Esophagus (tissue), 2 donors: ENCODE measurements around the gene KRT36. TPM values are rescaled to one million over a fixed set of nuclear protein-coding genes. Genes with fewer than 3 reads are reported as not detected.

Source experiments
- H3K27ac ChIP-seq, 2 donors: one replicate each; pipeline ENCODE4 v1.5.1; 2013; ENCODE audit warnings: low read depth in 2 of 2, mild to moderate bottlenecking in 2 of 2, inconsistent platforms in 1 of 2, low read length in 1 of 2, moderate library complexity in 1 of 2
- H3K27me3 ChIP-seq, 2 donors: one replicate each; pipeline ENCODE4 v1.6.1; 2013; ENCODE audit warnings: low read length in 2 of 2, control low read depth in 1 of 2, mild to moderate bottlenecking in 1 of 2; ENCODE audit not compliant: insufficient read depth in 2 of 2, control insufficient read depth in 1 of 2
- H3K36me3 ChIP-seq, 2 donors: one replicate each; pipeline ENCODE4 v1.6.1; 2013; ENCODE audit warnings: low read length in 1 of 2; ENCODE audit not compliant: control insufficient read depth in 2 of 2, insufficient read depth in 2 of 2
- H3K4me1 ChIP-seq, 2 donors: one replicate each; pipeline ENCODE4 v1.6.1; 2013; ENCODE audit warnings: low read length in 1 of 2; ENCODE audit not compliant: control insufficient read depth in 2 of 2, insufficient read depth in 2 of 2
- H3K4me3 ChIP-seq, 2 donors: one replicate each; pipeline ENCODE4 v1.5.1; 2013; ENCODE audit warnings: low read length in 2 of 2, mild to moderate bottlenecking in 2 of 2, low read depth in 1 of 2, moderate library complexity in 1 of 2
- H3K9me3 ChIP-seq, 2 donors: one replicate each; pipeline ENCODE4 v1.6.1; 2013; ENCODE audit warnings: mild to moderate bottlenecking in 2 of 2, low read depth in 1 of 2, low read length in 1 of 2, moderate library complexity in 1 of 2; ENCODE audit not compliant: control insufficient read depth in 2 of 2, insufficient read depth in 1 of 2
- WGBS, 2 donors: extraction: QIAGEN DNeasy Blood & Tissue Kit; methylation state at CpG; one replicate each; pipeline ENCODE4 v1.1.7; 2013; 5-methylcytosine and 5-hydroxymethylcytosine counted together
- polyA plus RNA-seq, 2 donors: library from polyadenylated mRNA; stranded (reverse); fragments of 200-250 nt; gene quantifications; one replicate each; pipeline ENCODE4 v1.2.3, GENCODE V29; 2013
- donor health status: healthy with polysubstance abuse.
- donor health status: Bipolar disorder and iron deficiency.

KRT36 gene
- polyA plus RNA-seq, 2 donors = 0.07 to 0.10 TPM

- H3K4me1 ChIP-seq = no peaks in the 10 kb centered on the region
- no peak overlapping the region for H3K4me3 ChIP-seq
- no peaks in the 10 kb centered on the region for H3K9me3 ChIP-seq
- no peak overlapping the region for H3K27ac ChIP-seq
- H3K27me3 ChIP-seq = no peaks in the 10 kb centered on the region
- H3K36me3 ChIP-seq = no peaks in the 10 kb centered on the region
- 43 to 62% methylated on average over 2 of the region's 2 CpGs for WGBS, 2 donors
These were observed 41.2 kb downstream of the KRT36 start for GRCh38 chr17:41448506-41448905.

DNA sequence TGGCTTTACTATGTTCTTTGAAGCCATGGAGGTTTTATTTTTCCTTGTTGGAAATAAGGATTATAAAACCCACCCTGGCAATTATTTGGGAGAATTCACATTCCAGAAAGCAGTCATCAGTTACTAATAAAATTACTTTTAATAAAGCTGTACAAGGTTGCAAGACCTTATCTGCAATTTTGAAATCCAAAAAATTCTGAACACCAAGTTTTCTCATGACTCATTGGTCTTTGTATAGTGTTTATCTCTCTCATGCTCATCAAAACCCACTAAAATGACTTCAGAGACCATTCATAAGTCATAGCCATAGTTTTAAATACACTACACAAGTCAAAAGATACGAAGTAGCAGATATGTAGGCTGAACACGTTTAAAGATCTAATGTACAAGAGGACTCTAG lies 42.9 kb downstream of the KRT36 start:
- Histone ChIP-seq H3K27me3 (no peaks in the 10 kb centered on the region), H3K27ac (no peak overlapping the region), H3K9me3 (no peaks in the 10 kb centered on the region), H3K4me1 (no peaks in the 10 kb centered on the region), H3K4me3 (no peak overlapping the region), H3K36me3 (no peaks in the 10 kb centered on the region)
- WGBS, 2 donors = 54 to 79% methylated on average over 2 of the region's 2 CpGs

DNA sequence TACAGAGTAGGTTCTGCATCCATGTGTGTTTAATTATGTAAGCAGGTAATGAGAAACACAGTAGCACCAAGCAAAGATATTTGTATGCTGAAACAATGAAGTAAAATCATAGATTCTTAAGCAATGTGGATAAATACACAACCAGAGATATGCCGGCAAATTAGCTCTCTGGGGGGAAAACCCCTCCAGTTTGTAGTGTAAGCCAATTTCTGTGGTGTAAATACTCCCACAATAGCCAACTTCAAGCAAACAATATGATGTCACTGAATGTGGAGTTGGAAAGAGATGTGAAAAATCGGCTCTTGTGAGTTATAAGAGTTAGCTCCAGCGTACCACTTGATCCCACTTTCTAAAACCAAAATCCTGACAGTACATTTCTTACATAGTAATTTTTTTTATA lies 45.1 kb downstream of the KRT36 start:
- 59 to 71% methylated on average over 3 of the region's 3 CpGs for WGBS, 2 donors
- H3K4me3 ChIP-seq = no peak overlapping the region
- peaks cover 0 to 4% of the 10 kb centered on the region in 2 donors for H3K9me3 ChIP-seq
- no peaks in the 10 kb centered on the region for H3K36me3 ChIP-seq
- H3K27ac ChIP-seq = no peak overlapping the region
- no peaks in the 10 kb centered on the region for H3K4me1 ChIP-seq
- H3K27me3 ChIP-seq = no peaks in the 10 kb centered on the region

GRCh38 chr17:41444186-41444585 lies 45.5 kb downstream of the KRT36 start:
- Histone ChIP-seq H3K4me1 (no peaks in the 10 kb centered on the region), H3K9me3 (peaks cover 0 to 4% of the 10 kb centered on the region in 2 donors), H3K27me3 (no peaks in the 10 kb centered on the region), H3K4me3 (no peak overlapping the region), H3K36me3 (no peaks in the 10 kb centered on the region), H3K27ac (no peak overlapping the region)
- 40 to 70% methylated on average over 1 of the region's 1 CpG for WGBS, 2 donors

- no peak overlapping the region for H3K27ac ChIP-seq
- no peak overlapping the region for H3K4me3 ChIP-seq
- H3K4me1 ChIP-seq = no peaks in the 10 kb centered on the region
- H3K9me3 ChIP-seq = peaks cover 0 to 4% of the 10 kb centered on the region in 2 donors
- no peaks in the 10 kb centered on the region for H3K27me3 ChIP-seq
- no peaks in the 10 kb centered on the region for H3K36me3 ChIP-seq
- WGBS, 2 donors = 73 to 79% methylated on average over 4 of the region's 4 CpGs
These were observed 47.0 kb downstream of the KRT36 start for GRCh38 chr17:41442739-41443138.

DNA sequence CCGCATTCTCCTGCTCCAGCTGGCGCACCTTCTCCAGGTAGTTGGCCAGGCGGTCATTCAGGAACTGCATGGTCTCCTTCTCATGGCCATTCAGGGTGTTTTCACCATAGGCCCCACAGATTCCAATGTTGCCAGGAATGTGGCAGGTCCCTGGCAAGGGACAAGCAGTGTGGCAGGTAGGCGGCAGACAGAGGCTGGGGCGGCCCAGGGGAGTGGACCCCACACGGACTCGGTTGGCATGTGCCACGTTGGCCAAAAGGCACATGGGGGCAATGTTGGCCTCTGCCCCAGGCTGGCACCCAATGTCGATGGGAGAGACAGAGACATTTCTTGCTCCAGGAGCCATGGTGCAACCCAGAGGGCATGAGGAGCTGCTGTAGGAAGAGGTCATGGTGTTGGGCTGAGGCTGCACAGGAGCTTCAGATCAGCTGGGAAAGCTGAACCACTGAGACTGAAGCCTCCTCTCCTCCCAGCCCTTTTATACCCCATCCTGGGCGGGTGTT lies 49.1 kb downstream of the KRT36 start, which contains the start of gene KRT38:
TSS of gene KRT38 (minus strand) at position 453 of the 503 bp plus-strand sequence. CDS start at position 391, 62 bp downstream.
- WGBS, 2 donors = 95 to 97% methylated on average over 10 of the region's 10 CpGs
- no peak within 1 kb of the TSS for H3K4me3 ChIP-seq

DNA sequence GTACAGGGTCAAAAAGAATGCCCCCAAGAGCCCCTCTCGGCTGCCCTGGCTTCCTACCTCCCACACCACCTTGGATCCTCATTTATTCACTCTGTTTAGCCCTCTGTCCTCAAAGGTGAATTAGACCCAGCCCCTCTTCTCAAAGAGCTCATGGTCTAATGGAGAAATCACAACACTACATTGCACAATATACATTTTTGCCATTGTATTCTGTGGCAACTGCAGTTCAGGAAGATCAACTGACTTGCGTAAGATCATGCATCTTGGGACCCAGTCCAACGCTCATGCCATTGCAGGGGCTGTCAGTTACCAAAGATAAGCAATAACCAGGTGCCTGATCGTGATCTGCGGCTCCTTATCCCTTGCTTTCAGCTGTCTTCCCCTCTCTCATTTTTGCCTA lies 50.3 kb downstream of the KRT36 start:
- Histone ChIP-seq H3K27ac (no peak overlapping the region), H3K4me3 (no peak overlapping the region), H3K4me1 (no peaks in the 10 kb centered on the region), H3K36me3 (no peaks in the 10 kb centered on the region), H3K27me3 (no peaks in the 10 kb centered on the region), H3K9me3 (peaks cover 0 to 4% of the 10 kb centered on the region in 2 donors)
- 65 to 67% methylated on average over 5 of the region's 5 CpGs for WGBS, 2 donors

More for the DNA sequence above, 49.1 kb downstream of the KRT36 start, which contains the start of gene KRT38:
- H3K27me3 ChIP-seq = no peaks in the 10 kb centered on the region
- H3K4me1 ChIP-seq = no peaks in the 10 kb centered on the region
- peaks cover 0 to 4% of the 10 kb centered on the region in 2 donors for H3K9me3 ChIP-seq
- H3K27ac ChIP-seq = no peak within 1 kb of the TSS
- H3K36me3 ChIP-seq = no peaks in the 10 kb centered on the region

GRCh38 chr17:41437769-41438168 lies 51.9 kb downstream of the KRT36 start:
- no peaks in the 10 kb centered on the region for H3K27me3 ChIP-seq
- 85 to 90% methylated on average over 9 of the region's 9 CpGs for WGBS, 2 donors
- H3K27ac ChIP-seq = no peak overlapping the region
- peaks cover 0 to 4% of the 10 kb centered on the region in 2 donors for H3K9me3 ChIP-seq
- H3K4me1 ChIP-seq = no peaks in the 10 kb centered on the region
- H3K36me3 ChIP-seq = no peaks in the 10 kb centered on the region
- no peak overlapping the region for H3K4me3 ChIP-seq

DNA sequence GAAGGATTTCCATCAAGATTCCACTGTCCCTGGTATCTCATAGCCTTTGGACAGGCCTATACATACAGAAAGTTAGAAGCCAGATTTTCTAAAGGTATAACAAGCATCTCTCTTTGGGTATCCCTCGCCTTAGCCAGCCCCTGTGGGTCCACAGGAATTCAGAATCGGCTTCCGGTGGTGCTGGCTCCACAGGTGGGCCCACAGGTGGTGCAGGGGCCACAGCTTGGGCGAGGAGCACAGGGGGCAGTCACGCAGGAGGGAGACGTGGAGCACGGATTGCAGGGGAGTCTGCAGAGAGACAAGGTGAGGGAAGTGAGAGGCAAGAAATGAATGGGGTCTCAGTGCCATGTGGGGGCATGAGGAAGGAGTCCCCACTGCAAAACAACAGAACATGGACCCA lies 52.5 kb downstream of the KRT36 start:
- no peaks in the 10 kb centered on the region for H3K36me3 ChIP-seq
- H3K4me3 ChIP-seq = no peak overlapping the region
- H3K9me3 ChIP-seq = peaks cover 0 to 4% of the 10 kb centered on the region in 2 donors
- no peaks in the 10 kb centered on the region for H3K4me1 ChIP-seq
- WGBS, 2 donors = 88% methylated on average over 7 of the region's 7 CpGs
- H3K27ac ChIP-seq = no peak overlapping the region
- no peaks in the 10 kb centered on the region for H3K27me3 ChIP-seq
